A549 (cell line): ENCODE results near the gene AMACR. TPM values are rescaled to one million over a fixed set of nuclear protein-coding genes. Genes with fewer than 3 reads are reported as not detected.

Experiments
- ATAC-seq, 2 experiments: fragments of 200-7000 bp in 1 of 2; fragments of >200 bp in 1 of 2; cut with Nextera tagmentation in 1 of 2; cut with Tn5 transposase in 1 of 2; 3 replicates each; pipeline versions ENCODE4 v1.8.0 to v1.9.1; 2018 to 2020; ENCODE audit warnings: mild to moderate bottlenecking in 1 of 2, moderate library complexity in 1 of 2
- CTCF ChIA-PET: fragments of 300-600 bp; sonication (Branson Sonifier 250); formaldehyde crosslinking; extraction: SDS; loops from one replicate; lab custom pipeline; 2021; ENCODE audit warnings: antibody characterized with exemption, inconsistent platforms; lab: Yijun Ruan, JAX
- POLR2A ChIA-PET: fragments of 350-600 bp; formaldehyde crosslinking; extraction: SDS; loops from one replicate; lab custom pipeline; 2021; ENCODE audit warnings: antibody characterized with exemption, inconsistent platforms; lab: Yijun Ruan, JAX
- DNase-seq, 2 experiments: peaks; one replicate each; pipeline versions ENCODE4 v3.0.0 to v3.0.0-alpha.2; 2011 to 2016; ENCODE audit warnings: low read depth in 1 of 2, low spot score in 1 of 2
- FAIRE-seq: peaks from 2 replicates; lab custom pipeline; 2011; peaks lifted over from hg19 to GRCh38; lab: Jason Lieb, UNC
- H3K27ac ChIP-seq, 2 experiments: fragments of >200 bp; sonication (Bioruptor Twin); formaldehyde crosslinking; 3 replicates each; pipeline ENCODE4 v1.5.1; 2016 to 2017
- H3K4me1 ChIP-seq: fragments of >200 bp; sonication (Bioruptor Twin); formaldehyde crosslinking; 3 replicates; pipeline ENCODE4 v1.6.1; 2016
- H3K4me2 ChIP-seq: fragments of >200 bp; sonication (Bioruptor Twin); formaldehyde crosslinking; 3 replicates; pipeline ENCODE4 v1.6.1; 2016
- H3K4me3 ChIP-seq: fragments of >200 bp; sonication (Bioruptor Twin); formaldehyde crosslinking; 3 replicates; pipeline ENCODE4 v1.5.1; 2016
- H3K9me3 ChIP-seq: fragments of >200 bp; sonication (Bioruptor Twin); formaldehyde crosslinking; 3 replicates; pipeline ENCODE4 v1.6.1; 2016
- ATOH8 ChIP-seq: fragments of 250-450 bp; sonication (Bioruptor Pico); IDR thresholded peaks from 2 replicates; pipeline ENCODE4 v1.5.0; 2020; ENCODE audit warnings: low read depth, mild to moderate bottlenecking, moderate library complexity
- BCL3 ChIP-seq: fragments of >200 bp; sonication (Bioruptor Twin); formaldehyde crosslinking; IDR thresholded peaks from 3 replicates; pipeline ENCODE4 v1.6.1; 2016
- CBX2 ChIP-seq: fragments of 200-600 bp; sonication (generic); IDR thresholded peaks from 2 replicates; pipeline ENCODE4 v1.6.1; 2016; ENCODE audit warnings: low read depth, mild to moderate bottlenecking, borderline replicate concordance
- CTCF ChIP-seq: fragments of >200 bp; sonication (Bioruptor Twin); formaldehyde crosslinking; IDR thresholded peaks from 3 replicates; pipeline ENCODE4 v1.5.1; 2016
- E2F6 ChIP-seq: IDR thresholded peaks from 2 replicates; pipeline ENCODE4 v1.6.1; 2012; ENCODE audit warnings: low read depth, borderline replicate concordance
- ELK1 ChIP-seq: fragments of 150-350 bp; IDR thresholded peaks from 2 replicates; pipeline ENCODE4 v1.6.1; 2014; ENCODE audit warnings: low read depth, mild to moderate bottlenecking, low read length
- EP300 ChIP-seq, 2 experiments: fragments of >200 bp; sonication (Bioruptor Twin); formaldehyde crosslinking; IDR thresholded peaks; 2 replicates in 1 of 2; 3 replicates in 1 of 2; pipeline ENCODE4 v1.6.1; 2016 to 2017
- ESRRA ChIP-seq: fragments of 150-350 bp; IDR thresholded peaks from 2 replicates; pipeline ENCODE4 v1.6.1; 2014; ENCODE audit warnings: mild to moderate bottlenecking, low read length, borderline replicate concordance
- FOSB ChIP-seq: fragments of 250-450 bp; sonication (Bioruptor Pico); IDR thresholded peaks from 2 replicates; pipeline ENCODE4 v1.5.0; 2020; ENCODE audit warnings: mild to moderate bottlenecking, moderate library complexity
- GATA3 ChIP-seq: IDR thresholded peaks from 2 replicates; pipeline ENCODE4 v1.6.1; 2012; ENCODE audit warnings: borderline replicate concordance
- HDAC2 ChIP-seq: fragments of 200-600 bp; sonication (generic); IDR thresholded peaks from 2 replicates; pipeline ENCODE4 v1.6.1; 2016
- HES2 ChIP-seq: fragments of >200 bp; sonication (Bioruptor Twin); formaldehyde crosslinking; IDR thresholded peaks from 2 replicates; pipeline ENCODE4 v1.6.1; 2016
- HOXB5 ChIP-seq: fragments of 250-450 bp; sonication (Bioruptor Pico); IDR thresholded peaks from 2 replicates; pipeline ENCODE4 v1.5.0; 2020; ENCODE audit warnings: mild to moderate bottlenecking, moderate library complexity
- MAX ChIP-seq: IDR thresholded peaks from 2 replicates; pipeline ENCODE4 v1.6.1; 2012
- POLR2AphosphoS2 ChIP-seq: conservative IDR thresholded peaks from 2 replicates; pipeline ENCODE4 v1.6.1; 2012; ENCODE audit warnings: low read length, improper control_type of control experiment, inconsistent platforms
- REST ChIP-seq: fragments of 200-600 bp; sonication (generic); IDR thresholded peaks from 2 replicates; pipeline ENCODE4 v1.6.1; 2016; ENCODE audit warnings: antibody characterized with exemption, mild to moderate bottlenecking, moderate library complexity
- RNF2 ChIP-seq: fragments of 200-600 bp; sonication (generic); IDR thresholded peaks from 2 replicates; pipeline ENCODE4 v1.6.1; 2016; ENCODE audit warnings: low read depth, mild to moderate bottlenecking, antibody characterized with exemption, moderate library complexity, borderline replicate concordance
- TP53 ChIP-seq: fragments of 250-450 bp; sonication (Bioruptor Pico); IDR thresholded peaks from 2 replicates; pipeline ENCODE4 v1.5.0; 2021; ENCODE audit warnings: mild to moderate bottlenecking, moderate library complexity
- USF2 ChIP-seq: fragments of 450-650 bp; IDR thresholded peaks from 2 replicates; pipeline ENCODE4 v1.6.1; 2014; ENCODE audit warnings: antibody characterized with exemption
- ZNF302 ChIP-seq: fragments of 250-450 bp; sonication (Bioruptor Pico); IDR thresholded peaks from 2 replicates; pipeline ENCODE4 v1.9.0; 2021; ENCODE audit warnings: inconsistent platforms, mild to moderate bottlenecking, moderate library complexity
- ZSCAN20 ChIP-seq: fragments of 250-450 bp; sonication (Bioruptor Pico); IDR thresholded peaks from 2 replicates; pipeline ENCODE4 v1.8.0; 2022; ENCODE audit warnings: mild to moderate bottlenecking, moderate library complexity
- WGBS: methylation state at CpG from one replicate; pipeline ENCODE4 v1.1.6; 2017; ENCODE audit errors: missing lambda C conversion rate; 5-methylcytosine and 5-hydroxymethylcytosine counted together
- polyA plus RNA-seq, 4 experiments: library from polyadenylated mRNA; depleted of rRNA in 3 of 4; stranded (reverse); fragments of >200 nt; fragmentation: RNase III in 1 of 4; extraction: RNeasy Plus Mini Kit Qiagen cat#74134 plus additional on column Dnase treatment in 1 of 4; gene quantifications; 2 replicates in 3 of 4; 3 replicates in 1 of 4; pipeline ENCODE4 v1.2.3, GENCODE V29; 2011 to 2017

The AMACR gene
- polyA plus RNA-seq, 2 of the 4 experiments (the other 2 are of a cell fraction): 21.1 to 30.1 TPM

GRCh38 chr5:34057569-34057968 is 49.7 kb upstream of the AMACR start:
- POLR2A ChIA-PET: no interaction called here
- H3K4me3 ChIP-seq: no peak overlapping the region
- WGBS: 68% methylated on average over 5 of the region's 5 CpGs
- DNase-seq: no peak
- TF ChIP-seq RNF2 (no peak), USF2 (no peak), CBX2 (no peak), CTCF (no peak), ATOH8 (no peak), GATA3 (no peak), E2F6 (no peak), ZNF302 (CRISPR knock-in tag) (no peak), ZSCAN20 (CRISPR knock-in tag) (no peak), MAX (no peak), HES2 (no peak), FOSB (CRISPR knock-in tag) (no peak), ELK1 (no peak)
- TF ChIP-seq, all 56 proteins: peak for 0
- Histone ChIP-seq H3K4me2 (no peak overlapping the region), H3K9me3 (no peaks in the 10 kb centered on the region; the same call in 2 of the 3 replicates), H3K27ac (no peak overlapping the region), H3K4me1 (no peaks in the 10 kb centered on the region)
- no peak for ATAC-seq
- CTCF ChIA-PET: no interaction called here
- FAIRE-seq: no peak

- no peak for DNase-seq
- TF ChIP-seq ESRRA (no peak), TP53 (CRISPR knock-in tag) (no peak), BCL3 (no peak), REST (no peak), HDAC2 (no peak), HOXB5 (CRISPR knock-in tag) (no peak), CBX2 (no peak), GATA3 (no peak), ZNF302 (CRISPR knock-in tag) (no peak), EP300 (IDR thresholded peaks at IDR 0.05) (no peak), RNF2 (no peak), POLR2AphosphoS2 (no peak)
- H3K4me2 ChIP-seq: no peak overlapping the region
- WGBS: 88% methylated on average over 3 of the region's 3 CpGs
- no peak overlapping the region for H3K4me3 ChIP-seq
- no peak overlapping the region for H3K27ac ChIP-seq
- no peak for ATAC-seq
- no peaks in the 10 kb centered on the region; the same call in 2 of the 3 replicates for H3K9me3 ChIP-seq
- CTCF ChIA-PET: no interaction called here
- FAIRE-seq: no peak
- POLR2A ChIA-PET: no interaction called here
- no peaks in the 10 kb centered on the region for H3K4me1 ChIP-seq
Observed at GRCh38 chr5:34057118-34057517, 49.3 kb upstream of the AMACR start.
